Adrenal gland (tissue), 5 donors: ENCODE data around the gene MAP3K15.

Source experiments
- POLR2A ChIP-seq, 2 donors: fragments of 450-650 bp; IDR thresholded peaks; one replicate each; pipeline ENCODE4 v1.6.1; 2017; ENCODE audit warnings: antibody characterized with exemption in 2 of 2, mild to moderate bottlenecking in 2 of 2, moderate library complexity in 1 of 2
- TF ChIP-seq, protein P1 (sequence below), 6 experiments: fragments of 450-650 bp in 4 of 6; fragments of 200-600 bp in 2 of 6; sonication (generic) in 1 of 6; IDR thresholded peaks; 1 replicate in 5 of 6; 2 replicates in 1 of 6; pipeline versions ENCODE4 v1.5.1 to v1.8.0; 2016 to 2021; ENCODE audit warnings: antibody characterized with exemption in 6 of 6, mild to moderate bottlenecking in 2 of 6, moderate library complexity in 1 of 6
- donor health status: DM: no; HTN: no; CAD: no.

GRCh38 chrX:19548934-19549333 is 33.6 kb upstream of the MAP3K15 start:
- TF ChIP-seq POLR2A (IDR thresholded peaks at IDR 0.05) = no peak
- TF ChIP-seq, protein P1, sequence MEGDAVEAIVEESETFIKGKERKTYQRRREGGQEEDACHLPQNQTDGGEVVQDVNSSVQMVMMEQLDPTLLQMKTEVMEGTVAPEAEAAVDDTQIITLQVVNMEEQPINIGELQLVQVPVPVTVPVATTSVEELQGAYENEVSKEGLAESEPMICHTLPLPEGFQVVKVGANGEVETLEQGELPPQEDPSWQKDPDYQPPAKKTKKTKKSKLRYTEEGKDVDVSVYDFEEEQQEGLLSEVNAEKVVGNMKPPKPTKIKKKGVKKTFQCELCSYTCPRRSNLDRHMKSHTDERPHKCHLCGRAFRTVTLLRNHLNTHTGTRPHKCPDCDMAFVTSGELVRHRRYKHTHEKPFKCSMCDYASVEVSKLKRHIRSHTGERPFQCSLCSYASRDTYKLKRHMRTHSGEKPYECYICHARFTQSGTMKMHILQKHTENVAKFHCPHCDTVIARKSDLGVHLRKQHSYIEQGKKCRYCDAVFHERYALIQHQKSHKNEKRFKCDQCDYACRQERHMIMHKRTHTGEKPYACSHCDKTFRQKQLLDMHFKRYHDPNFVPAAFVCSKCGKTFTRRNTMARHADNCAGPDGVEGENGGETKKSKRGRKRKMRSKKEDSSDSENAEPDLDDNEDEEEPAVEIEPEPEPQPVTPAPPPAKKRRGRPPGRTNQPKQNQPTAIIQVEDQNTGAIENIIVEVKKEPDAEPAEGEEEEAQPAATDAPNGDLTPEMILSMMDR (IDR thresholded peaks at IDR 0.05) = no peak
